ENCODE results near the gene NOS1.

The NOS1 gene

GRCh38 chr12:117363056-117363662 is 1.7 kb upstream of the NOS1 start:
- DNase-seq = no peak

DNA sequence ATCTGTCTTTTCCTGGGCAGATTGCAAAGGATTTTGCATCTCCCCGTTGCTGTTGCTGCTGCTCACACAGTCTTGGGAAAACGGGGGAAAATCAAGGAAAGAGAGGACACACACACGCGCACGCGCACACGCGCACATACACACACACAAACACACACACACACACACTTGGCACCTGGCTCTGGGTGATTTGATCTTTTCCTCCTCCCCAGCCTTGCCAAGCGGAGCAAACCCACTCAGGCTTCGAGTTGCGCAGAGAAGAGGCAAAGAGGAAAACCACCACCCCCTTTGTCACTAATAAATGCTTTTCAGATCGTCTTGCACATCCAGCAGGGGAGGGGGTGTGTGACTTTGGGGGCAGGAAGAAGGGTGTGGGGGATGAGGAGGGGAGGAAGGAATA is 965 bp upstream of the NOS1 start:
- DNase-seq = no peak

DNA sequence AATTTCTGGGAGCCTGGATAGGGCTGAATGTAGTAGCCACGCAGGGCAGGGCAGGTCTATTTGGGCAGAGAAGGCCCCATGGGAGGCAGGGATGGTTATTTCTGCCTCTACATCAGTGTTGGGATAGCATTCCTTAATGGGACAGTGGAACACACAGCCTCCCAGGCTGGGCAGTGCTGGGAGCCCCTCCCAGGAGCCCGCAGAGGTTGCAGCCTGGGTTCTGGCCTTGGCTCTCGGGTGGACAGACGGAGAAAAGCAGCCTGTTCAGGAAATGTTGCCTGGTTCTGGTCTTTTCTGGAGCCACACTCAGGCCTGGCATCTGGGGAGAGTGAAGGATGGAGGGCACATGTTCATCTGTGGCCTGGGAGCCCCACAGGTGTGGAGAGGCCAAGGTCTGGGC is 479 bp upstream of the NOS1 start:
- DNase-seq = no peak

- no peak for DNase-seq
Observed at GRCh38 chr12:117360551-117361346, 677 bp downstream of the NOS1 start.

DNA sequence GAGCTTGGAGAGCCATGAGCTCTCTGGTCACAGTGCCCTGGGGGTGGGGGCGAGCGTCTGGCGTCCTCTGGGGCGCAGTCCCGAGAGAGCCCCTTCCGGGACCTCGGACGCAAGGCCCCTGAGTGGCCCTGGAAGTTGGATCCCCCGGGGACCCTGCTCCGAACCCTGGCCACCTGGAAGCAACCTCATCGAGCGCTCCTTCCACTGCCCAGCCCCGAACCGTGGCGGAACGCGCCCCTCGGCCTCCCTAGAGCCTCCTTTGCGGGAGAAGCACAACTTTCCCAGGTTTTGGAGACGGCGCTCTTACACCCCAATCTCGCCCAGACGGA is 1.2 kb downstream of the NOS1 start:
- DNase-seq = no peak

- DNase-seq = no peak
Observed at GRCh38 chr12:117359029-117359845, 2.2 kb downstream of the NOS1 start.

GRCh38 chr12:117356048-117356447 is 5.4 kb downstream of the NOS1 start:
- DNase-seq = no peak

GRCh38 chr12:117352883-117353282 is 8.5 kb downstream of the NOS1 start:
- no peak for DNase-seq

GRCh38 chr12:117352206-117352605 is 9.2 kb downstream of the NOS1 start:
- DNase-seq = no peak

- no peak for DNase-seq
Observed at GRCh38 chr12:117350140-117350539, 11.3 kb downstream of the NOS1 start.

DNA sequence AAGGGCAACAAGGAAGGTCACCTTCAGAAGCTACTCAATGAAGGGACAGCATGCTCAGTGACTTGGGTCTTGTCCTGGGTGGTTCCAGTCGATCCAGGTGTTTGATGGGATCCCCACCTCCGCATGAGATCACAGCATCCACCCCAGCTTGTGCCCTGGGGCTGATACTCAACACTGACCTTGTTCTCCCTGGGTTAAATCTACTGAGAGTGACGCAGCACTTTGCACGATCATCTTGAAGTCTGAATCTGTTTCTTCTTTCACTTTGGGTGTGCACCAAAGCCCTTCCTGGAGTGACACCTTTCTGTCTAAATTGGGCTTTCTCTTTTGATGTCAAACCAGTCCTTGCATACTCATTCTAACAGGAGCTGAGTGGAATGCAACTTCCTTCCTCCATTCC is 13.8 kb downstream of the NOS1 start:
- no peak for DNase-seq

- DNase-seq = no peak
Observed at GRCh38 chr12:117344716-117345115, 16.7 kb downstream of the NOS1 start.

DNA sequence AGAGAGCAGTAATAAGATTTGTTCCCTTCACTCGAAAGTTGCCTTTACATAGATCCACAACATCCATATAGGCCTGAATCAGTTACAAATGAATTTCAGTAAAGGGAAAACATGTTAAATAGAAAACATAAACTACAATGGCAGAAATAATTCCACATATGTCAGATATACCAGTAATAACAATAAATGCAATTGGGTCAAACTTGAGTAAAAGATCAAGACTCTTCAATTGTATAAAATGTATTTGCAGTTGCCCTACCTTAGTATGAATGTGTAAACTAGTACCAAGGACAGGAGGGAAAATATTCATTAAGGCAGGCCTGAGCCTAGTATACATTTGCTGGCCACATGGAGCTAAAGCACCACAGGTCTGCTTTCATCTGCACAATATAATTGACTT is 17.6 kb downstream of the NOS1 start:
- no peak for DNase-seq

GRCh38 chr12:117343296-117343695 is 18.1 kb downstream of the NOS1 start:
- DNase-seq = no peak

DNA sequence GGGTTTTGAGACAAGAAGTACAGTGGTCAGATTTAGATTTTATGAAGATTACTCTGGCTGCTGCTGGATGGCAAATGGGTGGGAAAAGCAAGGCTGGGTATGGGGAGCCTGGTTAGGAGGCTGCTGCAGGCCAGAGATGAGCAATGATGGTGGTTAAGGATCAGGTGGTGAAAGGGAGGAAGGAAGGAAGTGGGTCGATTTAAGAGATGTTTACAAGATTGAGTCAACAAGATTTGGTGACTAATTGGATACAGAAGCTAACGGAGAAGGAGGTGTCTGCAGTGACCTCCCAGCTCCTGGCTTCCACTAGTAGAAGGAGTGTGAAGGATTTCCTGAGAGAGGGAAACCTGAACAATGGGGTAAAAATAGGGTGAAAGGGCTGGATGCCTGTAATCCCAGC is 18.7 kb downstream of the NOS1 start:
- DNase-seq = no peak

GRCh38 chr12:117342247-117342646 is 19.2 kb downstream of the NOS1 start:
- DNase-seq = no peak

DNA sequence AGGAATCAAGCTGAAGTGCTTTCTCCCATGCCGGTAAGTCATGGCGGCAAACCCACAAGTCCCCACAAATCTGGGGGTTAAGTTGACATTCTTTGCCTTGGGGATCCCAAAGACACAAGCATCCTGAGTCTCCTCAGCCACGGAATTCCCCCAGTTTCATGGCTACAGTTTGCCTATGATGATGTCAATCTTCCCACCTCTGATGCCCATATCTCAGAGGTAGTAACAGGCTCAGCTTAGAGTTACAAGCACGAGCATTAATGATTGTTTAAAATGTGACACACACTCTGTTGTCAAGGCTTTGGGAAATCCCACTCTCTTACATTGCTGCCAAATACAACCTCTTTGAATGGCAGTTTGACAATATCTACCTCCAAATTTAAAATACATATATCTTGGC is 22.3 kb downstream of the NOS1 start:
- no peak for DNase-seq

GRCh38 chr12:117334855-117335587 is 26.4 kb downstream of the NOS1 start:
- DNase-seq = no peak

DNA sequence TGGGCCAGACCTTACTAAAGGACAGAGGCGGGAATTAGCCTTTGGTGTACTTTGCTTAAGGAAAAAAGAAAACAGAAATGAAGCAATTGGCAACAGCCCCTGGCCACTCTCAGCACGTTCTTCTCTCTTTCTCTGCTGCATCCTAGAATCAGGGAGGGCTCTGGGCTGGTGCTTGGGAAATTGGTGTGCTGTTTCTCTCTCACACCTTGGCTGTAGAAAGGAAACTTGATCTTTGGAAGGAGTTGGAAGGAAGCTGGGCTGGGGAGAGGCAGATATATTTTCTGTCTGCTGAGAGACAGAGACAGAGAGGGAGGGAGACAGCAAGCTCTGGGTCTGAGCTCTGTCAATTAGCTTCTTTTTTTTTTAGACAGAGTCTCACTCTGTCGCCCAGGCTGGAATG is 27.4 kb downstream of the NOS1 start:
- DNase-seq = no peak

DNA sequence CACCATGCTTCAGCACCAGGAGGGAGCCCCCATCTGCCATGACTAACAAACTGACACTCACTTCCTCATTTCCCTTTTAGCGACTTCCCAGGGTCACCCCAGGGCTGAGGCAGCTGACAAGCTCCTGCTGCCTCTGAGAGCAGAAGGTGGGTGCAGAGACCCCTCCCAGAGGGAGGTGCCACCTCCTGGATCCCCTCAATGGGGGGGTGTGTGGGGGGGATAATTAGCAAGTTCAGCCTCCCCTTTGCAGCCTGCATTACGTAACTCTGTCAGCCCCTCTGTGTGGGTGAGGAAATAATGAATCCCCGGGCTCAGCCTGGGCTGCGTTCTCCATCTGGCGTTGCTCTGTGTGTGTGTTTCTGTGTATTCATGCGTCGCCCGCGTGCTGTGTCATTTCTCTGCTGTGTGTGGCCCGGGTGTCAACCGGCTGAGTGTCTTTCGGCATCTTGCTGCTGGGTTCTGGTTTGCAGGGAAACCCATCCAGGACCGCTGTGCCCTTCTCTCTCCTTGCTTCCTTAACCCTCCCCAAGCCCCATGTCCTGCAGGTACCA is 28.0 kb downstream of the NOS1 start:
- no peak for DNase-seq

GRCh38 chr12:117331691-117332090 is 29.7 kb downstream of the NOS1 start:
- no peak for DNase-seq

GRCh38 chr12:117330441-117331113 is 30.8 kb downstream of the NOS1 start:
- no peak for DNase-seq

GRCh38 chr12:117329756-117330155 is 31.7 kb downstream of the NOS1 start:
- DNase-seq = no peak
